PC-9 (cell line): ENCODE measurements around the gene GABRG2.

Experiments
- EZH2 ChIP-seq: fragments of 200-600 bp; sonication (generic); IDR thresholded peaks from 2 replicates; pipeline ENCODE4 v1.8.0; 2017; ENCODE audit warnings: antibody characterized with exemption, low read depth
- TF ChIP-seq, protein P1 (sequence below): fragments of 200-600 bp; sonication (generic); conservative IDR thresholded peaks from 2 replicates; pipeline ENCODE4 v1.6.1; 2017; ENCODE audit warnings: mixed run types, antibody characterized with exemption, mild to moderate bottlenecking, moderate library complexity

DNA sequence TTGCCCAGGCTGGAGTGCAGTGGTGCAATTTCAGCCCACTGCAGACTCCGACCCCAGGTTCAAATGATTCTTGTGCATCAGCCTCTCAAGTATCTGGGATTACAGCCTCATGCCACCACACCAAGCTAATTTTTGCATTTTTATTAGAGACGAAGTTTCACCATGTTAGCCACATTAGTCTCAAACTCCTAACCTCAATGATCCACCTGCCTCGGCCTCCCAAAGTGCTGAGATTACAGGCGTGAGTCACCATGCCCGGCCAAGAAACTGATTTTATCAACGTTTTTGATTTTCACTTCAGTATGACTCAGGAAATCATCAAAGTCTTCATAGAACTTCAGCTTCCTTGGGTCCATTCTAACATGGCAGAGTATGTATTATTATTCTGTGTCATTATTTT, 125.4 kb downstream of the GABRG2 start:
- TF ChIP-seq, protein P1, sequence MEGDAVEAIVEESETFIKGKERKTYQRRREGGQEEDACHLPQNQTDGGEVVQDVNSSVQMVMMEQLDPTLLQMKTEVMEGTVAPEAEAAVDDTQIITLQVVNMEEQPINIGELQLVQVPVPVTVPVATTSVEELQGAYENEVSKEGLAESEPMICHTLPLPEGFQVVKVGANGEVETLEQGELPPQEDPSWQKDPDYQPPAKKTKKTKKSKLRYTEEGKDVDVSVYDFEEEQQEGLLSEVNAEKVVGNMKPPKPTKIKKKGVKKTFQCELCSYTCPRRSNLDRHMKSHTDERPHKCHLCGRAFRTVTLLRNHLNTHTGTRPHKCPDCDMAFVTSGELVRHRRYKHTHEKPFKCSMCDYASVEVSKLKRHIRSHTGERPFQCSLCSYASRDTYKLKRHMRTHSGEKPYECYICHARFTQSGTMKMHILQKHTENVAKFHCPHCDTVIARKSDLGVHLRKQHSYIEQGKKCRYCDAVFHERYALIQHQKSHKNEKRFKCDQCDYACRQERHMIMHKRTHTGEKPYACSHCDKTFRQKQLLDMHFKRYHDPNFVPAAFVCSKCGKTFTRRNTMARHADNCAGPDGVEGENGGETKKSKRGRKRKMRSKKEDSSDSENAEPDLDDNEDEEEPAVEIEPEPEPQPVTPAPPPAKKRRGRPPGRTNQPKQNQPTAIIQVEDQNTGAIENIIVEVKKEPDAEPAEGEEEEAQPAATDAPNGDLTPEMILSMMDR: no peak
- TF ChIP-seq EZH2: no peak
